ENCODE measurements around the gene SLC22A2.
A peak's percentile ranks its signal among the peaks of the same experiment; 100 is the strongest.

DNA sequence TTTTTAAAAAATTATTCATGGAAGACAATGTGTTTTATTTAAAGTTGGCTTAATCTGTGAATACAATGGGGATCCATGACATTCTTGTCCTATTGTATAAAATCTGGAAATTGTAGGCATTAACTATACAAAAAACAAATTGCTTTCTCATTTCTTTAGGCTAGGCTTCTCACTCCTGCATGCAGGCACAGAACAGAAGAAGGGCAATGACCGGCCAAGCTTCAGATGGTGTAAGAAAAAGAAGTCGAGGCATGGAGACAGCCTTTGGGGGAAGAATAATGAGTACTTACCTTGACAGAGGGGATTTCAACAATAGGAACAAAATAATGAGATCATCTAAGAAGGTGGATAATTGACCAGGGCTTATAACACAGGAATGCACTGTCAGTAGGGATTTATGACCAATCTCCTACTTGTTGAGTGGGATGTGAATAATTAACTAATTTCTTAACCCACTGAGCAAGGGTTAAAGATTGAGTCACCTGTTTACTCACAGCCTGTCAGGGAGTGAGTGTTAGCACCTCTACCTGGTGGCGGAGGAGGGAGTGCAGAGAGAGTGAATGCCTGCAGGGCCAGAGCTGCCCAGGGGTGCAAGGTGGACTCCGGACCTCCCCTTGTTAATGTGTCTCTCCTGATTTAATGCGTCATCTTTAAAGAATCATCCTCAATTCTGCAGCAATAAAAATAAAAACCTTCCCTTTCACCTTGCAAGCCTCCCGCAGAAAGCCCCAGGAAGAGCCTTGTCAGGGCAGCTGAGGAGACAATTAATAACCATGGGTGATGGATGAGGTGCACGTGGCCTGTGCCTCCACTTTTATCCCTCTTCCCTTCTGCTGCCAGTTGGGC, 3.9 kb downstream of the SLC22A2 start:
- TF ChIP-seq, protein P1, sequence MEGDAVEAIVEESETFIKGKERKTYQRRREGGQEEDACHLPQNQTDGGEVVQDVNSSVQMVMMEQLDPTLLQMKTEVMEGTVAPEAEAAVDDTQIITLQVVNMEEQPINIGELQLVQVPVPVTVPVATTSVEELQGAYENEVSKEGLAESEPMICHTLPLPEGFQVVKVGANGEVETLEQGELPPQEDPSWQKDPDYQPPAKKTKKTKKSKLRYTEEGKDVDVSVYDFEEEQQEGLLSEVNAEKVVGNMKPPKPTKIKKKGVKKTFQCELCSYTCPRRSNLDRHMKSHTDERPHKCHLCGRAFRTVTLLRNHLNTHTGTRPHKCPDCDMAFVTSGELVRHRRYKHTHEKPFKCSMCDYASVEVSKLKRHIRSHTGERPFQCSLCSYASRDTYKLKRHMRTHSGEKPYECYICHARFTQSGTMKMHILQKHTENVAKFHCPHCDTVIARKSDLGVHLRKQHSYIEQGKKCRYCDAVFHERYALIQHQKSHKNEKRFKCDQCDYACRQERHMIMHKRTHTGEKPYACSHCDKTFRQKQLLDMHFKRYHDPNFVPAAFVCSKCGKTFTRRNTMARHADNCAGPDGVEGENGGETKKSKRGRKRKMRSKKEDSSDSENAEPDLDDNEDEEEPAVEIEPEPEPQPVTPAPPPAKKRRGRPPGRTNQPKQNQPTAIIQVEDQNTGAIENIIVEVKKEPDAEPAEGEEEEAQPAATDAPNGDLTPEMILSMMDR (IDR thresholded peaks at IDR 0.05), result peak in 3 of 4 donors; percentile 25 to 40 (median 32)
- TF ChIP-seq POLR2A (IDR thresholded peaks at IDR 0.05), result no peak
